ENCODE data around the gene HSDL2.

HSDL2 gene

GRCh38 chr9:112465352-112465751 is 85.4 kb downstream of the HSDL2 start:
- DNase-seq: no peak

- DNase-seq: no peak
Measured at GRCh38 chr9:112472996-112473395, 93.1 kb downstream of the HSDL2 start.

- DNase-seq: no peak
Measured at GRCh38 chr9:112473986-112474385, 94.1 kb downstream of the HSDL2 start.

DNA sequence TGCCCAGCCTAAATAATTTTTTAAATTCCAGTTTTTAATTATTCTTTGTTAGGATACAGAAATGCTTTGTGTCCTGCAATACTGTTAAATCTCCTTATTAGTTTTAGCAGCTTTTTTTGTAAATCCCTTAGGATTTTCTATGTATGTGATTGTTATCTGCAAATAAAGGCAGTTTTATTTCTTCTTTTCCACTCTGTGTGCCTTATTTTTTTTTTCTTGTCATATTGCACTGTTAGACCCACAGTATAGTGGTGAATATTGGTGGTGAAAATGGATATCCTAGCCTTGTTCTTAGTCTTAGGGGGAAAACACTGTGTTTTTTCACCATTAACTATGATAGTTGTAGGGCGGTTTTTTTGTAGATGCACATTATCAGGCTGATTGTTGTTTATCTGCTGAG is 95.4 kb downstream of the HSDL2 start:
- DNase-seq: no peak

DNA sequence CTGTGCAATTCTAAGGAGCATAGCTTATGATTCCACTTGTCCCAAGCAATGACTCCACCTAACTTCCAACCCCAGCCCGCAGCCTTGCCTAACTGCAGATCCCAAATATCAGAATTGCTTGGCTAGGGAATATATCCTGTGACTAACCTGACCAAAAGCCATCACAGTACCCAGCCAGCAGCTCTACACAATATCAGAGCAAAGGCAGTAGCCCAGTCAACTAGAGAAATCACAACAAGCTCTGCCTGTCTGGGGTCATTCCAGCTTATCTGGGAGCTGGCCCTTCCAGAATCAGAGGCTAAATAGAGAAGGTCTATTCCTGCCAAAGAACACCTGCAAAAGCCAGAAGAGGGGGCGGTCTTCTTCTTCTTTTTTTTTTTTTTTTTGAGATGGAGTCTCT is 97.4 kb downstream of the HSDL2 start:
- DNase-seq: no peak

DNA sequence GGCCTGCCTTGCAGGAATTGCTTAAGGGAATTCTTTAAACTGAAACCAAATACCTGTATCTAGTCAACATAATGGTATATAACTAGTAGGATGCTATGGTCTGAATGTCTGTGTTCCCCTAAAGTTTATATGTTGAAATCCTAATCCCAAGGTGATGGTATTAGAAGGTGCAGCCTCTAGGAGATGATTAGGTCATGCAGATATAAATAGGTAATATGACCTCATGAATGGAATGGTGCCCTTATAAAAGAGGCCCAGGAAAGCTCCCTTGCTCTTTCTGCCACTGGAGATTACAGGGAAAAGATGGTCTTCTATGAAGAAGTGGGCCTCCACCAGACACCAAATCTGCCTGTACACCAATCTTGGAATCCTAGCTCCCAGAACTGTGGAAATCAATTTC is 99.3 kb downstream of the HSDL2 start:
- no peak for DNase-seq

DNA sequence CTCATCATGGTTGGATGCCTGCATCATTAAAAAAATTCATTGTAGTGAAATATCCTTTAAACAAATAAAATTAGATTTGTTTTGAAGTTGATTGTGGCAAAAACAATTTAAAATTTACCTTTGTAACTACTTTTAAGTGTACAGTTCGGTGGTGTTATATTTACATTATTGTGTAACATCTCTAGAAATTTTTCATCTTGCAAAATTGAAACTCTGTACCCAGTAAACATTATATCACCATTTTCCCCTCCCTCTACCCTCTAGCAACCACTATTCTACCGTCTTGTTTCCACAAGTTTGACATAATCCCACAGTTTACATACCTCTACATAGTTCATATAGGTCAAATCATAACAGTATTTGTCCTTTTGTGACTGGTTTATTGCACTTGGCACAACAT is 104.7 kb downstream of the HSDL2 start:
- DNase-seq: no peak

- DNase-seq: no peak
Measured at GRCh38 chr9:112485574-112485973, 105.7 kb downstream of the HSDL2 start.

GRCh38 chr9:112486221-112487007 is 106.5 kb downstream of the HSDL2 start, which contains the start of gene KIAA1958:
TSS of gene KIAA1958 (plus strand) at chr9:112486827. CDS start at chr9:112574081, 87,254 bp downstream.
- peak; percentile 90 for DNase-seq

GRCh38 chr9:112487008-112487798 is 107.3 kb downstream of the HSDL2 start:
- peak; percentile 47 for DNase-seq

- DNase-seq: no peak
Measured at GRCh38 chr9:112487799-112488340, 108.0 kb downstream of the HSDL2 start.

GRCh38 chr9:112489039-112489546 is 109.2 kb downstream of the HSDL2 start:
- no peak for DNase-seq

GRCh38 chr9:112489876-112490666 is 110.2 kb downstream of the HSDL2 start:
- DNase-seq: no peak

- no peak for DNase-seq
Measured at GRCh38 chr9:112493393-112494137, 113.7 kb downstream of the HSDL2 start.

DNA sequence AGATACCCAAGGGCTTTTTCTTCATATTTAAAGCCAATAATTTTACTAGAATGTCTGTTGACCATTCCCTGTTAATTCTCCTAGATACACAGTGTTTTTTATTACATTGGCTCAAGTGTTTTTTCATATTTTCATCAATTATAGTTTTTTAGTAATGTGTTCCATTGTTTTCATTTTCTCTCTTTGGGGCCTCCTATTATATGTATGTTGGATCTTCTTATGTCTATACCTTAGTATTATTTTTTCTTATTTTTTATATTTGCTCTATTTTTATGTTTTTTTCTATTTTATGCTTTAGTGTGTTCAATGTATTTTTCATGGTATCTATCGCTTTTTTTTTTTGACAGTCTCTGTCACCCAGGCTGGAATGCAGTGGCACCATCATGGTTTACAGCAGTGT is 114.2 kb downstream of the HSDL2 start:
- no peak for DNase-seq

DNA sequence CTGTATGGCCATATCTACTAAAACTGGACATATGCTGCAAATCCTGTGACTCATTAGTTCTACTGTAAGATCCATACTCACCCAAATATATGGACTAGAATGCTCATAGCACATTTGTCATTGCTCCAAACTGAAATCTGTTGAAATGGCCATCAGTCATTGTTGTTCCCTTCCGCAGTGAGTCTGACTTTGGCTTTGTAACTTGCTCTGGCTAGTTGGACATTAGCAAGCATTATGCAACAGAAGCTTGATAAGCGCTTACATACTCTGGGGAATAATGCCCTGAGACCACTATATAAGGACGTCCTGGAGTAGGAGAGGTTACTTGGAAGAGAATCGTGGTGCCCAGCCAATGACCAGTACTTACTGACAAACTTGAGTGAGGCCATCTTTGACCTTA is 115.7 kb downstream of the HSDL2 start:
- no peak for DNase-seq

DNA sequence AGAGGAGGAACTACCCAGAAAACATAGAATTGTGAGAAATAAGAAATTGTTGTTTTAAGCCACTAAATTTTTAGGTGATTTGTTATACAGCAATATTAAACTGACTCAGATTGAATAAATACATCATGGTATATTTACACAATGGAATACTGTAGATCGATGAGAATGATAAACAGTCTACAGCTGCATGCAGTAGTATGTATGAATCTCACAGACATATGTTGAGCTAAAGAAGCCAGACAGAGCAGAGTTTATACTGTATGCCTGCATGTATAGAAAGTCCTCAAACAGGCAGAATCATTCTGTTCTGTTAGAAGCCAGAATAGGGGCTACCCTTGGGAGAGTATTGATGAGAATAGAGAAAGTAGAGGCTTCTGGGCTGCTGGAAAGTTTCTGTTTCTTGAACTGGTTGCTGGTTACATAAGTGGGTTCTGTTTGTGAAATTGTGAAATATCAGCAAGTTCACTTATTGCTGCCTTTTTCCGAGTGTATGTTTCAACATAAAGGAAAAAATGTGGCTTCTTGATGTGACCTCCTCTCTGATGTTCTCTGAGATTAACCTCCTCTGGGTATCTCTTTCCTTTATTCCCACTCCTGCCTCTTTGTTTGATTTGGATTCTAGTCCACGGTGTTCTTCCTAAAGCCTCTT is 116.3 kb downstream of the HSDL2 start:
- DNase-seq: no peak

GRCh38 chr9:112500842-112501241 is 120.9 kb downstream of the HSDL2 start:
- DNase-seq: no peak

DNA sequence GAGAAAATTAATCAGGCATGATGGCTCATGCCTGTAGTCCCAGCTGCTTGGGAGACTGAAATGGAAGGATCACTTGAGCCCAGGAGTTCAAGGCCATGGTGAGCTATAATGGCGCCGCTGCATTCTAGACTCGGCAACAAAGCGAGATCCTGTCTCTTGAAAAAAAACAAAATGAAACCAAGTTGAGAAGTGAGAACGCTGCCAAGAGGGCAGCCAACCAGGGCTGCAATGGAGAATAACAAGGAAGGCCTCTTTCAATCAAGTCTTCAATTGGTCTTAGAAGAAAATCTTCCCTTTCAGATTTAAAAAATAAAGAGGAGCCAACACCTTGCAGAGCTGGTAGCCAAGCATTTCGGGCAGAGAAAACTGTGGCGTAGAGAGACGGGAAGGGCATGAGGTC is 121.4 kb downstream of the HSDL2 start:
- DNase-seq: no peak

DNA sequence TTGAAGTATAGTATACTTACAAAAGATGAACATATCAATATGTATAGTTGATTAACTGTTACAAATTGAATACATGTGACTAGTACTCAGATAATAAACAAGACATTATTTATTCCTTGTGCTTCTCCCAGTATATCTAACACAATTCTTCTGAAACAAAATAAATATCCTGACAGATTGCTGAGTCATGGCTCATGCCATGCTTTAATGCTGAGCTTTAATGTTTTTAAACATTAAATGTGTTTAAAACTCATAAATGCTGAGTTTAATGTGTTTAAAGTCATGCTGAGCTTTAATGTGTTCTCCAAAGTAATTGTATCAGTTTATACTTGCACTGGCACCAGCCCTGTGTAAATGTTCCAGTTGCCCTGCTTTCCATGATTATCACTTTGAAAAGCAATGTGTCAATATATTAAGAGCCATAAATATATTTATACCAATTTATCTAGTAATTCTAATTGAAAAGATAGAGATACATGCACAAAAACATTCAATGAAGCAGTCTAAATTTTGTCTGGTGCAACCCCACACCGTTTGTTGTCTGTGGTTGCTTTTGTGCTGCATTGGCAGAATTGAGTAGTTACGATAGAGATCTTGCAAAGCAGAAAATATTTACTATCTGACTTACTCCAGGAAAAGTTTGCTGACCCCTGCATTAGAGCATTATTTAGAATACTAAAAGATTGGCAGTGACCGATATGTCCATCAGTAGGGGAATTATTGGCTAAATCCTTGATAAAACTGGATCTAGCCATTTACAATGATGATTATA is 122.5 kb downstream of the HSDL2 start:
- DNase-seq: no peak

DNA sequence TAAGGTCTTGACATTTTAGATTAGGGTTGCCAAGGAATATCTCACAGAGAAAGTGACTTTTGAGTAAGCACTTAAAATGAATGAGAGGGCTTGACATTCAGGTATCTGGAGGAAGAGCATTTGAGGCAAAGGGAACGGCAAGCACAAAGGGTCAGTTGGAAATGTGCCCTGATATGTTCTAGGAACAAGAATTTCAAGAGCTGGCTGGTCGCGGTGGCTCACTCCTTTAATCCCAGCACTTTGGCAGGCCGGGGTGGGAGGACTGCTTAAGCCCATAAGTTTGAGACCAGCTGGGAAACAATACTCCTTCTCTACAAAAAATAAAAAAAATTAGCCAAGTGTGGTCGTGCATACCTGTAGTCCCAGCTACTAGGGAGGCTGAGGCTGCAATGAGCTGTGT is 123.3 kb downstream of the HSDL2 start:
- DNase-seq: no peak

Data from NCI-H345 (cell line).